IgD-negative memory B cell (primary cell): ENCODE data around the gene TSPEAR. TPM values are rescaled to one million over a fixed set of nuclear protein-coding genes. Genes with fewer than 3 reads are reported as not detected.
A peak's percentile ranks its signal among the peaks of the same experiment; 100 is the strongest.
"Not testable (repeated sequence)": the region's sequence is repeated elsewhere in the genome, so short reads cannot be mapped to it uniquely, and the experiment has no call there.

ENCODE experiments used
- H3K27ac Mint-ChIP-seq, 3 donors: one replicate each; pipeline ENCODE4 v1.8.0; 2020 to 2022; ENCODE audit warnings: mild to moderate bottlenecking in 3 of 3, mixed read lengths in 3 of 3, moderate library complexity in 1 of 3
- H3K27me3 Mint-ChIP-seq: one replicate; pipeline ENCODE4 v1.8.0; 2021; ENCODE audit warnings: mixed read lengths
- H3K36me3 Mint-ChIP-seq: one replicate; pipeline ENCODE4 v1.8.0; 2020; ENCODE audit warnings: mild to moderate bottlenecking, mixed read lengths
- H3K4me1 Mint-ChIP-seq, 3 donors: one replicate each; pipeline ENCODE4 v1.8.0; 2020 to 2022; ENCODE audit warnings: mixed read lengths in 3 of 3, mild to moderate bottlenecking in 1 of 3
- H3K4me3 Mint-ChIP-seq, 4 donors: one replicate each; pipeline ENCODE4 v1.8.0; 2020 to 2022; ENCODE audit warnings: mild to moderate bottlenecking in 4 of 4, mixed read lengths in 4 of 4, moderate library complexity in 3 of 4
- H3K9me3 Mint-ChIP-seq, 3 donors: one replicate each; pipeline ENCODE4 v1.8.0; 2020 to 2021; ENCODE audit warnings: mixed read lengths in 3 of 3, mild to moderate bottlenecking in 1 of 3
- polyA plus RNA-seq: library from polyadenylated mRNA; unstranded; fragments of 300-500 nt; fragmentation: Illumina TruSeq; gene quantifications from one replicate; pipeline ENCODE4 v1.2.3, GENCODE V29; 2021

The TSPEAR gene
- polyA plus RNA-seq, 1 donor from 2014 or later: not detected

GRCh38 chr21:44568261-44568660 is 143.1 kb downstream of the TSPEAR start:
- no peak overlapping the region for H3K27ac Mint-ChIP-seq
- H3K27me3 Mint-ChIP-seq: peaks cover 4% of the 10 kb centered on the region
- peaks cover 2 to 8% (median 3%) of the 10 kb centered on the region in 3 donors for H3K9me3 Mint-ChIP-seq
- H3K4me3 Mint-ChIP-seq: no peak overlapping the region
- H3K36me3 Mint-ChIP-seq: peaks cover 2% of the 10 kb centered on the region
- peaks cover 14 to 19% (median 14%) of the 10 kb centered on the region in 3 donors for H3K4me1 Mint-ChIP-seq

- peaks cover 2% of the 10 kb centered on the region for H3K36me3 Mint-ChIP-seq
- H3K4me3 Mint-ChIP-seq: no peak overlapping the region
- peaks cover 2 to 8% (median 4%) of the 10 kb centered on the region in 3 donors for H3K9me3 Mint-ChIP-seq
- H3K27me3 Mint-ChIP-seq: peaks cover 4% of the 10 kb centered on the region
- peaks cover 14 to 21% (median 14%) of the 10 kb centered on the region in 3 donors for H3K4me1 Mint-ChIP-seq
- H3K27ac Mint-ChIP-seq: peak overlapping the region in 1 of 3 donors; percentile 63
Observed at GRCh38 chr21:44567481-44568171, 143.7 kb downstream of the TSPEAR start.

- no peaks in the 10 kb centered on the region for H3K36me3 Mint-ChIP-seq
- H3K27ac Mint-ChIP-seq: peak overlapping the region in 1 of 3 donors; percentile 96
- H3K9me3 Mint-ChIP-seq: peaks cover 2 to 13% (median 5%) of the 10 kb centered on the region in 3 donors
- H3K27me3 Mint-ChIP-seq: peaks cover 2% of the 10 kb centered on the region
- H3K4me1 Mint-ChIP-seq: peaks cover 18 to 33% (median 19%) of the 10 kb centered on the region in 3 donors
- H3K4me3 Mint-ChIP-seq: peak overlapping the region in 2 of 4 donors; percentile 18 to 65
Observed at GRCh38 chr21:44566403-44566802, 145.0 kb downstream of the TSPEAR start.

- peaks cover 2% of the 10 kb centered on the region for H3K27me3 Mint-ChIP-seq
- H3K27ac Mint-ChIP-seq: peak overlapping the region; percentile 24 to 86 (median 77)
- no peaks in the 10 kb centered on the region for H3K36me3 Mint-ChIP-seq
- peaks cover 19 to 40% (median 19%) of the 10 kb centered on the region in 3 donors for H3K4me1 Mint-ChIP-seq
- H3K9me3 Mint-ChIP-seq: peaks cover 4 to 16% (median 5%) of the 10 kb centered on the region in 3 donors
- H3K4me3 Mint-ChIP-seq: peak overlapping the region in 3 of 4 donors; percentile 34 to 50 (median 39)
Observed at GRCh38 chr21:44564886-44565598, 146.3 kb downstream of the TSPEAR start.

- Mint-ChIP-seq H3K4me1 (peaks cover 19 to 40% (median 21%) of the 10 kb centered on the region in 3 donors), H3K9me3 (peaks cover 4 to 16% (median 5%) of the 10 kb centered on the region in 3 donors), H3K36me3 (no peaks in the 10 kb centered on the region), H3K4me3 (peak overlapping the region in 1 of 4 donors; percentile 49), H3K27me3 (peaks cover 2% of the 10 kb centered on the region), H3K27ac (no peak overlapping the region)
Observed at GRCh38 chr21:44564099-44564498, 147.3 kb downstream of the TSPEAR start.

GRCh38 chr21:44558695-44559094 is 152.7 kb downstream of the TSPEAR start, which contains the start of gene KRTAP10-3:
KRTAP10-3 (minus strand) TSS chr21:44558795; CDS start chr21:44558715, 80 bp downstream.
- H3K9me3 Mint-ChIP-seq: peaks cover 3 to 16% (median 4%) of the 10 kb centered on the region in 3 donors
- peaks cover 21% of the 10 kb centered on the region for H3K27me3 Mint-ChIP-seq
- no peak within 1 kb of the TSS for H3K27ac Mint-ChIP-seq
- peak within 1 kb of the TSS in 1 of 4 donors; percentile 3 for H3K4me3 Mint-ChIP-seq
- peaks cover 8 to 28% (median 15%) of the 10 kb centered on the region in 3 donors for H3K4me1 Mint-ChIP-seq
- H3K36me3 Mint-ChIP-seq: no peaks in the 10 kb centered on the region

GRCh38 chr21:44558329-44558675 is 153.1 kb downstream of the TSPEAR start:
- H3K27ac Mint-ChIP-seq: not testable (repeated sequence)

GRCh38 chr21:44557491-44558328 is 153.7 kb downstream of the TSPEAR start:
- Mint-ChIP-seq H3K4me1 (peaks cover 8 to 24% (median 15%) of the 10 kb centered on the region in 3 donors), H3K27ac (peak overlapping the region in 1 of 3 donors; percentile 19), H3K9me3 (peaks cover 2 to 16% (median 3%) of the 10 kb centered on the region in 3 donors), H3K36me3 (no peaks in the 10 kb centered on the region), H3K27me3 (peaks cover 28% of the 10 kb centered on the region), H3K4me3 (peak overlapping the region in 1 of 4 donors; percentile 3)

More at GRCh38 chr21:44558329-44558675, 153.1 kb downstream of the TSPEAR start:
- peaks cover 24% of the 10 kb centered on the region for H3K27me3 Mint-ChIP-seq
- peaks cover 8 to 26% (median 15%) of the 10 kb centered on the region in 3 donors for H3K4me1 Mint-ChIP-seq
- not testable (repeated sequence) for H3K4me3 Mint-ChIP-seq, H3K36me3 Mint-ChIP-seq
- H3K9me3 Mint-ChIP-seq: peaks cover 3 to 16% (median 3%) of the 10 kb centered on the region in 3 donors

GRCh38 chr21:44556879-44557278 is 154.5 kb downstream of the TSPEAR start:
- H3K4me1 Mint-ChIP-seq: peaks cover 5 to 17% (median 13%) of the 10 kb centered on the region in 3 donors
- peaks cover 28% of the 10 kb centered on the region for H3K27me3 Mint-ChIP-seq
- peak overlapping the region in 1 of 3 donors; percentile 19 for H3K27ac Mint-ChIP-seq
- H3K36me3 Mint-ChIP-seq: no peaks in the 10 kb centered on the region
- peak overlapping the region in 1 of 4 donors; percentile 65 for H3K4me3 Mint-ChIP-seq
- H3K9me3 Mint-ChIP-seq: peaks cover 0 to 8% (median 3%) of the 10 kb centered on the region in 3 donors

- H3K27me3 Mint-ChIP-seq: peaks cover 34% of the 10 kb centered on the region
- no peaks in the 10 kb centered on the region for H3K9me3 Mint-ChIP-seq
- no peaks in the 10 kb centered on the region for H3K36me3 Mint-ChIP-seq
Observed at GRCh38 chr21:44555200-44555875, 156.0 kb downstream of the TSPEAR start.

GRCh38 chr21:44552681-44553080 is 158.7 kb downstream of the TSPEAR start:
- peaks cover 49% of the 10 kb centered on the region for H3K27me3 Mint-ChIP-seq
- H3K27ac Mint-ChIP-seq: no peak overlapping the region
- H3K9me3 Mint-ChIP-seq: peaks cover 0 to 4% (median 4%) of the 10 kb centered on the region in 3 donors
- H3K4me3 Mint-ChIP-seq: no peak overlapping the region
- peaks cover 4 to 13% (median 8%) of the 10 kb centered on the region in 3 donors for H3K4me1 Mint-ChIP-seq
- peaks cover 2% of the 10 kb centered on the region for H3K36me3 Mint-ChIP-seq

More at GRCh38 chr21:44555200-44555875, 156.0 kb downstream of the TSPEAR start:
- peak overlapping the region in 1 of 3 donors; percentile 65 for H3K27ac Mint-ChIP-seq
- no peak overlapping the region for H3K4me3 Mint-ChIP-seq
- H3K4me1 Mint-ChIP-seq: peaks cover 3 to 13% (median 5%) of the 10 kb centered on the region in 3 donors

GRCh38 chr21:44552136-44552535 is 159.2 kb downstream of the TSPEAR start:
- Mint-ChIP-seq H3K27ac (no peak overlapping the region), H3K36me3 (peaks cover 3% of the 10 kb centered on the region), H3K4me1 (peaks cover 4 to 12% (median 12%) of the 10 kb centered on the region in 3 donors), H3K9me3 (peaks cover under 1 to 10% (median 9%) of the 10 kb centered on the region in 3 donors), H3K4me3 (no peak overlapping the region), H3K27me3 (peaks cover 48% of the 10 kb centered on the region)

- peaks cover 3% of the 10 kb centered on the region for H3K36me3 Mint-ChIP-seq
- H3K4me3 Mint-ChIP-seq: no peak within 1 kb of the TSS
- peaks cover 7 to 17% (median 15%) of the 10 kb centered on the region in 3 donors for H3K9me3 Mint-ChIP-seq
- H3K27ac Mint-ChIP-seq: no peak within 1 kb of the TSS
- peaks cover 0 to 12% (median 7%) of the 10 kb centered on the region in 3 donors for H3K4me1 Mint-ChIP-seq
- peaks cover 43% of the 10 kb centered on the region for H3K27me3 Mint-ChIP-seq
Observed at GRCh38 chr21:44551340-44551961, 159.9 kb downstream of the TSPEAR start, which contains the start of gene KRTAP10-2. KRTAP10-2 (minus strand) TSS chr21:44551505; CDS start chr21:44551458, 47 bp downstream.
